ENCODE measurements around the gene SLC45A1.

DNA sequence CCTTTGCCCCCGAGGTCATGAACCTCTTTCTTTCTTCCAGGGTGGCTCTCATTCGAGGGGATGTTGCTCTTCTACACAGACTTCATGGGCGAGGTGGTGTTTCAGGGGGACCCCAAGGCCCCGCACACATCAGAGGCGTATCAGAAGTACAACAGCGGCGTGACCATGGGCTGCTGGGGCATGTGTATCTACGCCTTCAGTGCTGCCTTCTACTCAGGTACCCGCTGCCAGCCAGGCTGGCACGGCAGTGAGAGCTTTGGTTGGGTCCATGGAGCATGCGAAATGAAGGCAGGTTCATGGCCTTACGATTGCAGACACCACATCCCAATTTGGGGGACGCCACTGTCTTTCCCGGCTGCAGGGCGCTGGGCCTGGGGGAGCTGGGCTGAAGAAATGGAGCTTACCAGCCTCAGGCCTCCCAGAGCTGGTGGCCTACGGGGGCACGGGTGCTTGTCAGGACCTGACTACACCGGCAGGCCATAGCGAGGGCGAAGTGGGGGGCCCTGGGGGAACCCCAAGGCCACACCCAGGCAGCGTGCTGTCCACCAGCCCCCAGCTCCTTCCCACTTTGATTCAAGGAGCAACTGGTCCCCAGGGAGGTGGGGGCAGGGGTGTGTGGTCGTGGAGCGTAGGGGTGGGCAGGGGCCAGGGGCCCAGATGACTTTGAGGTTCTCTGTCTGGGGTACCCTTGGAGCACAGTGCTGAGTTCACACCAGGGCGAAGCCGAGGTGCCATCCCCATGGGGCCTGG, 20.0 kb downstream of the SLC45A1 start:
- no peak for TF ChIP-seq POLR2AphosphoS5 (IDR thresholded peaks at IDR 0.05; ENCODE audit: low read depth, low read length)
- TF ChIP-seq TAF1 (IDR thresholded peaks at IDR 0.05; ENCODE audit: borderline replicate concordance, insufficient read depth, low read length) = no peak
- TF ChIP-seq, protein P1, sequence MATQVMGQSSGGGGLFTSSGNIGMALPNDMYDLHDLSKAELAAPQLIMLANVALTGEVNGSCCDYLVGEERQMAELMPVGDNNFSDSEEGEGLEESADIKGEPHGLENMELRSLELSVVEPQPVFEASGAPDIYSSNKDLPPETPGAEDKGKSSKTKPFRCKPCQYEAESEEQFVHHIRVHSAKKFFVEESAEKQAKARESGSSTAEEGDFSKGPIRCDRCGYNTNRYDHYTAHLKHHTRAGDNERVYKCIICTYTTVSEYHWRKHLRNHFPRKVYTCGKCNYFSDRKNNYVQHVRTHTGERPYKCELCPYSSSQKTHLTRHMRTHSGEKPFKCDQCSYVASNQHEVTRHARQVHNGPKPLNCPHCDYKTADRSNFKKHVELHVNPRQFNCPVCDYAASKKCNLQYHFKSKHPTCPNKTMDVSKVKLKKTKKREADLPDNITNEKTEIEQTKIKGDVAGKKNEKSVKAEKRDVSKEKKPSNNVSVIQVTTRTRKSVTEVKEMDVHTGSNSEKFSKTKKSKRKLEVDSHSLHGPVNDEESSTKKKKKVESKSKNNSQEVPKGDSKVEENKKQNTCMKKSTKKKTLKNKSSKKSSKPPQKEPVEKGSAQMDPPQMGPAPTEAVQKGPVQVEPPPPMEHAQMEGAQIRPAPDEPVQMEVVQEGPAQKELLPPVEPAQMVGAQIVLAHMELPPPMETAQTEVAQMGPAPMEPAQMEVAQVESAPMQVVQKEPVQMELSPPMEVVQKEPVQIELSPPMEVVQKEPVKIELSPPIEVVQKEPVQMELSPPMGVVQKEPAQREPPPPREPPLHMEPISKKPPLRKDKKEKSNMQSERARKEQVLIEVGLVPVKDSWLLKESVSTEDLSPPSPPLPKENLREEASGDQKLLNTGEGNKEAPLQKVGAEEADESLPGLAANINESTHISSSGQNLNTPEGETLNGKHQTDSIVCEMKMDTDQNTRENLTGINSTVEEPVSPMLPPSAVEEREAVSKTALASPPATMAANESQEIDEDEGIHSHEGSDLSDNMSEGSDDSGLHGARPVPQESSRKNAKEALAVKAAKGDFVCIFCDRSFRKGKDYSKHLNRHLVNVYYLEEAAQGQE (IDR thresholded peaks at IDR 0.05; ENCODE audit: insufficient read depth in 1 of 2, low read depth in 2 of 2, low read length in 2 of 2) = no peak
- no peak for TF ChIP-seq FOXP2 (optimal IDR thresholded peaks at IDR 0.05; ENCODE audit: borderline replicate concordance, extremely low read depth, extremely low read length, insufficient read depth)

All from PFSK-1 (cell line).